Measurements from ENCODE around the gene ARL6IP4.

DNA sequence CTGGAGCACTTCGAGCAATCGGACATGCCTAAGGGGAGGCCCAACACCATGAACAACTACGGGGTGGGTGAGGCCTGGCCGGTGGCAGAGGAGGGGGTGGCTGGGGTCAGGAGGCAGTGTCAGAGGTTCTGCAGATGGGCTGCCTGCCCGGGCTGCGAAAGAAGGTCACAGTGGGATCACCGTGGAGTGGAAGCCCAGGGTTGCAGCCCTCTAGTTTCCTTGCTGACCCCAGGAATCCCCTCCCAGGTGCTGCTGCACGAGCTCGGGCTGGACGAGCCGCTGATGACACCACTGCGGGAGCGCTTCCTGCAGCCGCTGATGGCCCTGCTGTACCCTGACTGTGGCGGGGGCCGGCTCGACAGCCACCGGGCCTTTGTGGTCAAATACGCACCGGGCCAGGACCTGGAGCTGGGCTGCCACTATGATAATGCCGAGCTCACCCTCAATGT lies 1.9 kb upstream of the ARL6IP4 start:
- no peak for TF ChIP-seq POLR2A (IDR thresholded peaks at IDR 0.05)
- TF ChIP-seq, protein P1, sequence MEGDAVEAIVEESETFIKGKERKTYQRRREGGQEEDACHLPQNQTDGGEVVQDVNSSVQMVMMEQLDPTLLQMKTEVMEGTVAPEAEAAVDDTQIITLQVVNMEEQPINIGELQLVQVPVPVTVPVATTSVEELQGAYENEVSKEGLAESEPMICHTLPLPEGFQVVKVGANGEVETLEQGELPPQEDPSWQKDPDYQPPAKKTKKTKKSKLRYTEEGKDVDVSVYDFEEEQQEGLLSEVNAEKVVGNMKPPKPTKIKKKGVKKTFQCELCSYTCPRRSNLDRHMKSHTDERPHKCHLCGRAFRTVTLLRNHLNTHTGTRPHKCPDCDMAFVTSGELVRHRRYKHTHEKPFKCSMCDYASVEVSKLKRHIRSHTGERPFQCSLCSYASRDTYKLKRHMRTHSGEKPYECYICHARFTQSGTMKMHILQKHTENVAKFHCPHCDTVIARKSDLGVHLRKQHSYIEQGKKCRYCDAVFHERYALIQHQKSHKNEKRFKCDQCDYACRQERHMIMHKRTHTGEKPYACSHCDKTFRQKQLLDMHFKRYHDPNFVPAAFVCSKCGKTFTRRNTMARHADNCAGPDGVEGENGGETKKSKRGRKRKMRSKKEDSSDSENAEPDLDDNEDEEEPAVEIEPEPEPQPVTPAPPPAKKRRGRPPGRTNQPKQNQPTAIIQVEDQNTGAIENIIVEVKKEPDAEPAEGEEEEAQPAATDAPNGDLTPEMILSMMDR (IDR thresholded peaks at IDR 0.05): no peak
